Tibial nerve (tissue), 3 donors: Measurements from ENCODE around the gene RAB10.

Source experiments
- POLR2A ChIP-seq, 2 donors: fragments of 450-650 bp; IDR thresholded peaks; one replicate each; pipeline ENCODE4 v1.6.1; 2017; ENCODE audit warnings: antibody characterized with exemption in 2 of 2, mild to moderate bottlenecking in 2 of 2, moderate library complexity in 2 of 2
- TF ChIP-seq, protein P1 (sequence below), 5 experiments: fragments of 200-600 bp in 3 of 5; fragments of 450-650 bp in 2 of 5; sonication (generic) in 3 of 5; IDR thresholded peaks; one replicate each; pipeline ENCODE4 v1.5.1; 2016 to 2019; ENCODE audit warnings: antibody characterized with exemption in 5 of 5, mild to moderate bottlenecking in 3 of 5, moderate library complexity in 2 of 5

DNA sequence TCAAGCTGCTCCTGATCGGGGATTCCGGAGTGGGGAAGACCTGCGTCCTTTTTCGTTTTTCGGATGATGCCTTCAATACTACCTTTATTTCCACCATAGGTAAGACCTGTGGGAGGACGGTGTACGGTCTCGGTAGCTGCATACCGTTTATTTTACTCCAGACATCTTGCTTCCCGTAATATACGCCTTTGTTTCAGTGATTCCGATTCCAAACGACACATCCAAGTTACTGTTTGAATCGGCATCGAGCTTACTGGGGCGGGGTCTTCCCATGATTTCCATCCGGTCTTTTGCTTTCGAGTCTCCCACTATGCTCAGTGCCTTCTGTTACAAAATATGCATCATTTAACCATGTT, 731 bp downstream of the RAB10 start:
- TF ChIP-seq, protein P1, sequence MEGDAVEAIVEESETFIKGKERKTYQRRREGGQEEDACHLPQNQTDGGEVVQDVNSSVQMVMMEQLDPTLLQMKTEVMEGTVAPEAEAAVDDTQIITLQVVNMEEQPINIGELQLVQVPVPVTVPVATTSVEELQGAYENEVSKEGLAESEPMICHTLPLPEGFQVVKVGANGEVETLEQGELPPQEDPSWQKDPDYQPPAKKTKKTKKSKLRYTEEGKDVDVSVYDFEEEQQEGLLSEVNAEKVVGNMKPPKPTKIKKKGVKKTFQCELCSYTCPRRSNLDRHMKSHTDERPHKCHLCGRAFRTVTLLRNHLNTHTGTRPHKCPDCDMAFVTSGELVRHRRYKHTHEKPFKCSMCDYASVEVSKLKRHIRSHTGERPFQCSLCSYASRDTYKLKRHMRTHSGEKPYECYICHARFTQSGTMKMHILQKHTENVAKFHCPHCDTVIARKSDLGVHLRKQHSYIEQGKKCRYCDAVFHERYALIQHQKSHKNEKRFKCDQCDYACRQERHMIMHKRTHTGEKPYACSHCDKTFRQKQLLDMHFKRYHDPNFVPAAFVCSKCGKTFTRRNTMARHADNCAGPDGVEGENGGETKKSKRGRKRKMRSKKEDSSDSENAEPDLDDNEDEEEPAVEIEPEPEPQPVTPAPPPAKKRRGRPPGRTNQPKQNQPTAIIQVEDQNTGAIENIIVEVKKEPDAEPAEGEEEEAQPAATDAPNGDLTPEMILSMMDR (IDR thresholded peaks at IDR 0.05), result no peak
- no peak for TF ChIP-seq POLR2A (IDR thresholded peaks at IDR 0.05)
